ENCODE measurements around the gene WDR64.

WDR64 gene

DNA sequence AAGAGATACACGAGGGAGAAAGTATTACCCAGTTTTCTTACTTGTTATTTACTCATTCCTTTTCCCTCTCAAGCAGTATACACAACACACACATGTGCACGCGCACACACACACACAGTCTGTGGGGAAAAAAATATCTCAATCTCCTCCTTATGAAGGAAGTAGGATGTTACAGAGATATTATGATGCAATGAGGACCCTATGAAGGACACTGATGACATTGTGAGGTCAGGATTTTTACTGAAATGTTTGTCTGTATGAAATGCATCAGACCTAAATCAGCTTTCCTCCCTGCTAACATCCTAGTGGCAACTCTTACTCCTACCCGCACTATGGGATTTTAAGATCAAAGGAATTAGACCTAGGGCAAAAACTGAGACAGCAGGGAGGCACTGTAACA is at the start of gene WDR64:
Gene WDR64 (plus strand): TSS at position 270 of the 400 bp plus-strand sequence. CDS start 204 bp downstream, outside the sequence.
- ATAC-seq (no peak), DNase-seq (no peak)

DNA sequence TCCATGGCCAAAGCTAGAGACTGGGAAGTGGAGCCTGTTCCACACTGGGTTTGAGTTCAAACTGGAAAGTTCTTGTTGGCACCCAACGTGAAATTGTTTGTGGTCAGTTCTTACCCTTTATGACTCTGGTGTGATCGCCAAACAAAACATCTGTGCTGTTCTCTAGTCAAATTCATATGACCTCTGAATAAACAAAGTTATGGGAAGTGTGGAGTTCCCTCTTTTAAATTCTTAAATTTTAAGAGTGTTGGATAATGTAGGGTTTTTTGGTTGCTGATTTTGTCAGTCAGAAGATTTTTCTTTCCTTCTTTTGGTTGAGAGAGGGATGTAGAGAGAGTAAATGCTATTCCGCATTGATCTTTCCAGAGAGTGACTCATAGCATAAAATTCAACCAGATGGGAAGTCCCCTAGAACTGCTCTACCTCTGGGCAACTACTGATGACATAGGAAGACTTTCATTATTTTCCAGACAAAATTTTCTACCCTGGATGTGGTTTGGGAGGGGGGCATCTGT is 48.3 kb upstream of the WDR64 start:
- ATAC-seq (no peak), DNase-seq (no peak)

DNA sequence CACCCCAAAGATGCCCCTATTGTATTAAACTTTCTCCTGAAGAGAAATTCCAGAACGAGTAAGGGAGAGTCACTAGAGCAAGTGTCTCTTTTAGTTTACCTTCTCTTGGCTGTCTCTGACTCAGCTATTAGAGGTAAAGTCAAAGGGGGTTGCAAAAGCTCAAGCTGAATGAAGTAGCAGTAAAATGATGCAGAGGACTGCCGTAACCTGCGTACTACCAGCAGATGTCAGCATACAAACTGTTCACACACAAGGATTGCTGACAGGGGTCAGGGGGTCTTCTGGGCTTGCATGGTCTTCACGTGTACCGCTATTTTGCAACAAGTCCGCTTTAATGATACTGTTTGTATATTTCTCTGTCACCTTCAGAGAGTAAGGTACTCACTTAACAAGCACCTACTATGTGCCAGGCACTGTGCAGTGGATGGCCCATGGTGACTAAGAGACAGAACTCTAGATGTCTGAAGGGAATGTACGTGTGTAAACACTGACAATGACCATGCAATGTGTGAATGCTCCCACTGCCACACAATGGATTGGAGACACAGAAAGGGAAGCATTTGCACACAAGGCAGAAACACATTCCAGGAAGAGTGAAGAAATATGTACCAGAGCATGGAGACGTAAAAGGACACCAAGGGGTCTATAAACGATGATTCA is 46.8 kb upstream of the WDR64 start:
- DNase-seq, result no peak
- ATAC-seq, result no peak

DNA sequence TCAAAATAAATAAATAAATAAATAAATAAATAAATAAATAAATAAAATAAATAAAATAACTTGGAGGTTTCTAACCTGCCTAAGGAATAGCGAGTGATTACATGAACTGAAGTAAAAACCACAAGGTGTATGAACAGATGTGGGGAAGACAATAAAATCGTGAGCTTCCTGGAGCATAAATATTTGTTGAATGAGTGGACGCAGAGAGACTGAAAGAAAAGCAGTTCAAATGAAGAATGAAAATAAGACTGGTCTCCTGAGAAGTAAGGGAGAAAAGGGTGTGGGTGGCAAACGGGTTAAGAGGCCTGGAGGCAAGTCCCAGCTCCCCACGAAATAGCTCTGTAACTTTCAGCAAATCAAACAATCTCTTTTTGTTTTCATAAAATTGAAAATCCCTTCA is 45.5 kb upstream of the WDR64 start:
- DNase-seq (no peak), ATAC-seq (no peak)

DNA sequence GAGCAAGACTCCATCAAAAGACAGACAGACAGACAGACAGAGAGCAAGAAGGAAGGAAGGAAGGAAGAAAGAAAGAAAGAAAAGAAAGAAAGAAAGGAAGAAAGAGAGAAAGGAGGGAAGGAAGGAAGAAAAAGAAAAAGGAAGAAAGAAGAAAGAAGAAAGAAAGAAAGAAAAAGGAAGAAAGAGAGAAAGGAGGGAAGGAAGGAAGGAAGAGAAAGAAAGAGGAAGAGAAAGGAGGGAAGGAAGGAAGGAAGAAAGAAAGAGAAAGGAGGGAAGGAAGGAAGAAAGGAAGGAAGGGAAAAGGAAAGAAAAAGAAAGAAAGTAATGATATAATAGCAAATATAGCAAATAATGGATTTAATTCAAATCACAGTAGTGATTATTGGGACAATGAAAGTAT is 44.6 kb upstream of the WDR64 start:
- DNase-seq (no peak), ATAC-seq (no peak)

DNA sequence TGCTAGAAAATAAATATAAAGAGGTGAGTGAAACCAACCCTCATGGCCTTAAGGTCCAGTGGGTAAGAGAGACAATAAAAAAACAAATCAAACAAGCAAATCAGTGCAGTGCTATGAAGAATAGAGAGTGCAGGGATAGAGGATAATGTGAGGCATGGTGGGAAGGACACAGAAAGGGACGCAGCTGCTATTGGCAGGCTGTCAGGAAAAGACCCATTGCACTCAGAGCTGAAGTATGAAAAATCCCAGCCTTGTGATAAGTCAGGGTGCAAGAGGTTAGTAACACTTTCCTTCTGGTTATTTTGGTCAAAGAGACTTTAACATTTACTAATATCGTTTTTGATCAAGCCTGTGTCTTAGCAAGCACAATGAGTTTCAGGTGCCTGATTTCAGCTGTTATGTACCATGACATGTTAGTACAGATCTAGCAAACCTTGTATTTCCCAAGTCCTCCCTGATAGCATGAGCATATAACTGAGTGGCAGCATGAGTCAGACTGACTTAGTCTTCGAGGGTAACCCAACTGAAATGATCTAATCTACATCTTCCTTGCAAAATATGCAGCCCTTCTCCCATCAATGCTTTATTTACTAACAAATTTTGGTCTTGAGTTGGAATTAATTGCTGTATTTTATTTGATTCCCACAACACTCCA is 43.6 kb upstream of the WDR64 start:
- DNase-seq, result no peak
- ATAC-seq, result peak; percentile 38

DNA sequence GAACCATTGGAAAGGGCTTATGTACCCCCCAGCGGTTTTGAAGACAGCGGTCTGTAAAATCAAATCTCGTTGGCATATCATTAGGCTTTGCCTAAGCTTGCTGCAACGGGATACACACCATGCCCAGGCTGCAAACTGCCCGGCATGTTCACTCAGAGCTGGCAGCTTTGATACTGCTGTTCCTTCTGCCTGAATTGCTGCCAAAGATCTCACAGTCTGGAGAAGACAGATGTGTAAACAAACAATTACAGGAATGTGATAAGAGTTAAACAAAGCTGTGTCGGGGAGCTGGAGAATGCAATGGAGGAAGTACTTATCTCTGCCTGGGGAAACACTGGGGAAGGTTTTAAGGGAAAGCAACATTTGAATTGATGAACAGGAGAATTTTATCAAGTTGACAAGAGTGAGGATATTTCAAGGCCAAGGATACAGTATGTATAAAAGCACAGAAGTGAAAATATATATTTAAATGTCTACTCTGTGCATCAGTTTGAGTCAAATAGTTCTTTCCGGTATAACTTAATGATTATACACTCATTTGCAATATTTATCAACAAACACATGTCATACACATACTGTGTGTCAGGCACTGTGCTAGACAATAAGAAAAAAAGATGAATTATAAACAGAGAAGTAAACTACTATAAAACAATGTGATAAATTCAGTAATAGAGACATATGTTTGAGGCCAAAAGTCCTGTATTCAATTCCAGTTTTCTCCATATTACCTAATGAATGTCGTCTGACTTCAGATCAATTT is 41.8 kb upstream of the WDR64 start:
- ATAC-seq (no peak), DNase-seq (no peak)

DNA sequence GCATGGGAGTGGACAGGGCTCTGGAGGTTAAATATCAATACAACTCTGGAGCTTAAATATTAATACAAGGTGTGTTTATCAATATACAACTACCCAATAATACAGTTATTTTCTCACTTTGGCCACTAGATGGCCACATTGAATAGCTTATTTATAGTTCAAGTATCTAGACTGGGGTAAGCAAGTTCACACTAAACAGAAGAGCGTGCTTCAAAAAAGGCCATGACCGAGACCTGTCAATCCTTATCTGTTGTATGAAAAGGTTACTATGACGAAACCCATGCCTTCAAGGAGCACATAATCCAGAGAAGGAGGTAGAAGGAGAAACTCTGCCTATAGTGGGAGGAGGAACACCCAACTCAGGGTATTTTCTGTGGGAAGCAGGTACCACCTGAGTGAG is 41.0 kb upstream of the WDR64 start:
- peak; percentile 65 for ATAC-seq
- DNase-seq, result no peak

DNA sequence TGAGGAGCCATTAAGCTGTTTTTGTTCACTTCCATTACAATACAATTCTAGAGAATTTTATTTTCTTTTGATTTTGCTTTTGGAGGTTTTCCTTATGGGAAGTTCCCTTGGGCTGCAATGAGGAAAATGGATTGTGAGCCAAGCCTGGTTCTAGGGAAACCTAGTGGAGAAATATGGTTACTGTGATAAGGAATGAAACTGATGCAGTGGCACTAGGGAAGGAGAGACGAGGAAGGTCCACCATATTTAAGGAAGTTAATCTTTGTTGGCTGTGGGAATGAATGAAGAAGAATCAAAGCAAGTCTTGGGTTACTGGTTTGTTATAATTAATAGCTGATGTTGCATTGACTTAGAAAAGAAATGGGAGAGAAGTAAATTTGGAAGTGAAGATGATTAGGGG is 40.3 kb upstream of the WDR64 start:
- DNase-seq, result no peak
- no peak for ATAC-seq

DNA sequence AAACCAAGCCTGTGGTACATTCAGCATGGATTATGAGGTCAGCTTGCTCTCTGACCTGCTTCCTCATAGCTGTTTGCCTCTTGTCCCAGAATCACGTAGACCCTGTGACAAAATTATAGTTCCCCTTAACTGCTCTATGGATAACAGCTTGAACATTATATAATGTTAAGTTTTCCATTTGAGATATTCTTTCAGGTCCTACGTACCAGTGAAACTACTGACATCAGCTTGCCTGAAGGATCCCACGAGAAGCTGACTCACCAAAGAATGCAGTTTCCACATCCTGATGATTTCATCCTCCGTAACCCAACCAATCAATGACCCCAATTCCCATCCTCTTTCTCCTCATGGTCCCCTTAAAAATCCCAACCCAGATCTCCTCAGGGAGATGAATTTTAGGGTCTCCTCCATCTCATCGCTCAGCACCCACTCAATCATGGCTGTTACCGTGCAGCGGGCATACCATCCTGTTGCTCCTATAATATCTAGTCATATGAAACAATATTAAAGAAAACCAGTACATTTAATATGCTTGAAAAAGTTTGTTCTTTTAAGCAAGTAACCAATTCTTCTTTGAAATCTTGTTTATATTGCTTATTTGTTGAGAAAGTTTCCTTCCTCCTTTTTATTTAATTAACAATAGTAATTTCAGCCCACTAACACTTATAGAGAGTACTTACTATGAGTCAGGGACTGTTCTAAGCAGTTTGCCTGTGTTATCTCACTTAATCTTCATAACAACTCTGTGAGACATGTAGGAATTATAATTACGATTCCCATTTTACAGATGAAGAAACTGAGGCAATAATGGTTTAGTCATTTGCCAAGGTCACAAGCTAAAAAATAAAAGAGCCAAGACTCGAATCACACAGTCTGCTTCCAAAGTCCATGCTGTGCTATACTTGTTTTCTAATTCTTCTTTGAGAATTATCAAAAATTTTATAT is 39.3 kb upstream of the WDR64 start:
- no peak for DNase-seq
- no peak for ATAC-seq

DNA sequence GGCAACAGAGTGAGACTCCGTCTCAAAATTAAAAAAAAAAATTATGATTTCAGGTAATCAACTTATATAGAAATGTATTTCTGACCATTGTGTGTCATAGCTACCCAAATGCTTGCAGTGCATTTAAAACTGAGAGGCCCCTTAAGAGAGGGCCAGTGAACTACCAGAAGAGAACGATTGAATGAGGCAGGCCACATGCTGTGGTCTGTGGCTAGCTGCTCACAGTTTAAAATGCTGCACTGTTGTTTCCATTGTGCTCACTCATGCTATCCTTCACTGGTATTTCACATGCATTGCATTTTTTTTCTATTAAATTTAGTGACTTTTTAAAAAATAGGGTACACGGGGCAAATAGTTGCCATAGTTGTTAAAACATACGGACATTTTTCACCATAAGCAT is 37.9 kb upstream of the WDR64 start:
- DNase-seq (no peak), ATAC-seq (peak; percentile 74)

DNA sequence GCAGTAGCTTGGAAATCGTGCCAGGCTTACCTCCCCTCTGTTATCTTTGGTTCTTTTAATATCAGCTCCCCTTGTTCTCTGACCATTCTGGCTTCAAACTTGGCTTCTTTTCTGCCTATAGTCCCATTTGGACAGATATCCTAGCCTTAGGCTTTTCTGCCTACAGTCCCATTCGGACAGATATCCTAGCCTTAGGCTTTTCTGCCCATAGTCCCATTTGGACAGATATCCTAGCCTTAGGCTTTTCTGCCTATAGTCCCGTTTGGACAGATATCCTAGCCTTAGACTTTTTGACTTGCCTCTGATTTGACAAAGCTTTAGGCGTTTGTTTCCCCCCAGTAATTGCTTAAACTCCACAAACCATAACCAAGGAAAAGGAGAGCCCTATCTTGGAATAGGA is 37.5 kb upstream of the WDR64 start:
- ATAC-seq (no peak), DNase-seq (no peak)

DNA sequence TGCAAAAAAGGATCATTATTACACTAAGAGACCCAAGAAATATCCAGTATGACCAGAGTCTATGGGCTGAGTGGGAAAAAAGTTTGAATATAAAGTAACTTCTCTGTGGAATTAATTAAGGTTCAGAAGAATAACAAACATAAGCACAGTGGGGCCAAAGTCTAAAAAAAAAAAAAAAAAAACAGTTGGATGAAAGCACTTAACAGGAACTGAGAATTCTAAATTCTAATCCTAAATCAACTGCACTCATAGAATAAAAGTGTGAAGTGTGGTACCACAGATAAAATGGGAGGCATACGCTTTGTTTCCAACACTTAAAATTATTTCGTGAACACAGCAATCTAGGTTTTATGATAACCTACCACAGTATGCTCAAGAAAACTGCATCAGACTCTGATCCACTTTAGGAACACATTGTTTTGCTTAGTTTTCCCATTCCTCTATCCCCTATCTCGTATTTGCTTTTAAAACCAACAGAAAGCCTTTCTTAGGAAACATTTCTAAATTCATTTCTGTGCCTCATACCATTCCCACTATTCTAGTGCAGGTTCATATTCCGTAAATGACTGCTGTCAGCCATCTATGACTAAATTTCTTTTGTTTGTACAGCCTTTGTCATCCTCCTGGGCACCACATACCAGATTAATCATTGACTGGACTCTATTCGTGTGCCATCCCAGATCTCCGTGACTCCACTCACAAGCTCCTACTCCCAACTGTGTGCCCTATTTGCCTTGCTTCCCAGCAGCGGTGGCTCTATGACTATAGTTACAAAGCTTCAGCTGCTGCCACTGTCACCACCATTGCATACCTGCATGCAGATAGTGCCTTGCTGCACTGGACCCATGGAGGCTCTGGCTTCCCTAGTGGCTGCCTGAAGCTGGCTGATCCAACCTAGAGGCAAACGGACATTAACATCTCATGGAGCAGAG is 36.8 kb upstream of the WDR64 start:
- no peak for DNase-seq
- ATAC-seq, result no peak

DNA sequence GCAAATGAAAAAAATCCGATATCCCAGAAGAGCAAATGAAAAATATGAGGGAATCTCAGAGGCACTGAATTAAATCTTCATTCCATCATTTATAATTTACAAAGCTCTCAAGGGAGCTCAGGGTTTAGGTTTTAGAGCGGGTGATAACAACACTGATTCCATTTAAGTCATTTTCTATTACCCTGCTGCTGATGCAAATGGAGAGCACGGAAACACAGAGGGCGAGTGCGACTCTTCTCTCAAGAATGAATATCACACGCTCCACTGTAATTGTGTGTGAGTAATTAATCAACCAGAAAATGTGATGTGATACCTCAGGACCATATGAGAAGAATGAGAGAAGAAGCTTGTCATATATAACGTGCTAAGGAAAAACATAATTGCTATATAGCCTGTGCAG is 34.7 kb upstream of the WDR64 start:
- ATAC-seq (no peak), DNase-seq (no peak)

DNA sequence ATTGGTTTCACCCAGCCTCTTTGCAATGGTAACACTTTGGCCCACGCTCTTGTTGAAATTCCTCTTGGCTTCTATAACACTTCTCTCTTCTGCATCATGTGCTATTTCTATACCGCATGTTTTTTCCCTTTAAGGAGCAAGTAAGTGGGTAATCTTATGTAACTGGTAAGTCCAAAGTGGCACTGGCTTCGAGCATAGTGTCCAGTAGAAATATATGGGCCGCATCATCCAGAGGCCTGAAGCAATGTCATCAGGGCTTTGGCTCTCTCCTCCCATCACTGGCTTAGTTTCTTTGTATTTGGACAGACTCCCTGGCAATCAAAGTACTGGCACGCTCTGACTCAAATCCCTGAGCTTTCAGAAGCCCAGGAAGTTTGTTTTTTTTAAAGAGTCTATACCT is 29.4 kb upstream of the WDR64 start:
- DNase-seq (no peak), ATAC-seq (no peak)

DNA sequence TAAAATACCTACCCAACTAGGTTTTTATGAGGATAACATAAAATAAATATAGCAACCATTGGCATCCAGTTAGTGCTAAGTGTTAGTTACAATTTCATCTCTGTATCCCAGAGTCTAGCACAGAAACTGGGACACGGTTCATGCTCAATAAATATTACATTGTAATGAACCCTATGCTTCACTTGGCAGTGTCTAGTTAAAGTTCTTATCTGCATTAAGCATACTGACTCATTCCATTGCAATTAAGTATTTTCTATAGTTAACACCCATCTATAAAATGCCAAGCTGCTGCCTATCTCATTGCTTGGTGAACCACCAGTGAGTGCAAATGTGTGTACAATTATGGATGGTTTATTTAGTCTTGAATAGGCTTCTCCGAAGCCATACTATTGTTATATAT is 27.1 kb upstream of the WDR64 start:
- ATAC-seq (no peak), DNase-seq (no peak)

DNA sequence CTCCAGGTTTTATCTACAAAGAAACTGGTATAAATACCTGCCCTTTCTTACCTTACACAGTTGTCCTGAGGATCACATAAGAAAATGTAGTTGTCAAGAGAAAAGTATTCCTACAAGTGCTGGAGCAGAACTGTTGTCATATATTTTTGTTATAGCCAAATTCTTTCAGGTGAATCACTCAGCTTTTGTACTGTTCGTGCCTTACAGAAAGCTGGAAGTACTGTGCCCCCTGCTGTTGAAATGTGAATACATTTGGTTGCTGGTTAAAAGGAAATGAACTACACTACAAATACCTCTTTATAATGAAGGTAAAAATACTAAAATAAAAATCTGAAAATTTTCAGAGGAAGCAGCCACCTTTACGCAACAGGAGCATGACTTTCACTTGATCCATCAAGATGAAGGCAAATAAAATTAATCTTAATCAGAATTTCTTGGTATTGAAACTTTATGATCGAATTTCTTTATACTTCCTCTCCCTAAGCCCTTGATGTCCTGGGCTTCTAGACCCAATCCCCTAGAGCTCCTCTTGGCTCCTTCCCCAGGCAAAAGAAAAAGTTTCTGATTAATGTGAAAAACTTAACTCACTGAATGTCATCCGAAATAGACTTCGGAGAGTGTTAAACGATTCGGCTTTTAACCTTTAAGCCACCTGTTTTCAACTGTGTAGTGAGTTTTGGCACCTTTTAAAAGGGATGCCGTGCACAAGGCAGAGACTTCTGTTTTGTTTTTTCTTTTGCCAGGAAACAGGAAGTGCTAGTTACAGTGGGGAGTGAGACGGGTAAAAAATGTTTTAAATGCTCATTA is 24.4 kb upstream of the WDR64 start:
- peak; percentile 20 for DNase-seq

DNA sequence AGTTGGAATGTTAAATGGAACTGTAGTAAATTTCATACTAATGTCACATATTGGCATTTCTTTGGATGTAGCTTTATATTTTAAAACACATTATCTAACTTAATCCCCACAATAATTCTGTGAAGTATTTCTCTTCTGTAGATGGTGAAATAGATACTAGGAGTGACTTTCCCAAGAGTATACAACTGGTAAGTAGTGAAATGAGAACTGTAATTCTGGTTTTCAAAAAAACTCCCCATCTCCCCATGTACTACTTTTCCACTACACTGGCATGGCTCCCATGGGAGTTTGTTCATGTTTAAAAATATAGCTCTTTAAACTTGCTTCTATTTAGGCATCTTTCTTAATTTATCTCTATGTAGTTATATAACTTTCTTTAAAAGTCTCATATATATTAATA is 22.1 kb upstream of the WDR64 start:
- DNase-seq (no peak), ATAC-seq (no peak)

More for the DNA sequence above, 24.4 kb upstream of the WDR64 start:
- peak; percentile 32 for ATAC-seq

DNA sequence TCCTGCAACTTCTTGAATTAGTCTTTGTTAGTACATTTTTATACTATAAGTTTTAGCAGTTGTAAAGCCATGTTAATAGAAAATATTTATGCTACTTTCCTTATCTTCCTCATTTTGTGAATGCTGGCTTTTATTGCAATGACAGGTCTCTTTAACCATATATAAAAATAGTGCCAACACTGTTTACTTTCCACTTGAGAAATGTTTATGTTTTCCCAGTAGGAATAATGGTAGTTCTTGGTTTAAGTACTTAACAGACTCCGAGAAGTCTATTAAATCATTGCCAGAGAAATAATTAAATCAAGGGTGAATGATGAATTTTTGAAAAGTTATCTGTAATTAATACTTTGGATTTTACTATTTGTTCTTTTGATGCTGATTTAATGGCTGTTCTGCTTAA is 21.6 kb upstream of the WDR64 start:
- ATAC-seq, result no peak
- no peak for DNase-seq

DNA sequence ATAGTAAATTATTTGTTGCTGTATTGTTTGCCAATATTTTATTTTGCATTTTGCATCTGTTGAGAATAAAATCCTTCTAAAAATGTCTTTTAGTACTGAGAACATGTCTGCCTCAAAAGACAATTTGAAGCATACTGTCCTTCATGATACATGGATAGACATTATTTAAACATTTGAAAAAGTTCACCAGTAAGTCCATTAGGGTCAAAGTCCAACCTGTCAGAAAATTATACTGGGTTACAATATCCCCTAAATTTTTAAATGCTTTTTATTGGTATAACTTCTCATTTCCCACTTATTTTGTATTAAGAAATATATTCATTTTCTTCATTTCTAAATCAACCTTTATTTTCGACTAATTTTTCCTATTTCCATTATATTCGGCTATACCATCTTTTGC is 21.2 kb upstream of the WDR64 start:
- ATAC-seq (no peak), DNase-seq (no peak)

Measured in stimulated activated naive CD8-positive, alpha-beta T cell treated with anti-CD3 and anti-CD28 coated beads, Interleukin-15, Interleukin-2, amounts not matched to agents 100 U/mL and 50 U/mL, for 24 hours (primary cell).